ENCODE measurements around the gene LCE5A.

DNA sequence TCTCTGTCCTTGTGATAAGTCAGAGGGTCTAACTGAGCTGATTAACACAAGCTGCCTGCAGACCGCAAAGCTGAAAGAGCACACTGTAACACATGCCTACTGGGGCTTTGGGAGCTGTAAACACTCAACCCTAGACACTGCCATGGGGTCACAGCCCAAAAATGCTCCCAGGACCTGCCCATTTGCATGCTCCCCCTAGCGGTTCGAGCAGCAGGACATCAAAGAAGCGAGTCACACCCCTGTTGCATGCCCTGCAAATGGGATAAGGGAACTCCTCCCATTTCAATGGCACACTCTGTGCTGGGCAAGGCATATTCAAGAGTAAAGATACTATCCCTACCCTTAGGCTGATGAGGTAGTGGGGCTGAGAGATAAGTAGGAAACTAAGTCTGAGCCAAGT, 33.2 kb downstream of the LCE5A start:
- TF ChIP-seq, protein P1, sequence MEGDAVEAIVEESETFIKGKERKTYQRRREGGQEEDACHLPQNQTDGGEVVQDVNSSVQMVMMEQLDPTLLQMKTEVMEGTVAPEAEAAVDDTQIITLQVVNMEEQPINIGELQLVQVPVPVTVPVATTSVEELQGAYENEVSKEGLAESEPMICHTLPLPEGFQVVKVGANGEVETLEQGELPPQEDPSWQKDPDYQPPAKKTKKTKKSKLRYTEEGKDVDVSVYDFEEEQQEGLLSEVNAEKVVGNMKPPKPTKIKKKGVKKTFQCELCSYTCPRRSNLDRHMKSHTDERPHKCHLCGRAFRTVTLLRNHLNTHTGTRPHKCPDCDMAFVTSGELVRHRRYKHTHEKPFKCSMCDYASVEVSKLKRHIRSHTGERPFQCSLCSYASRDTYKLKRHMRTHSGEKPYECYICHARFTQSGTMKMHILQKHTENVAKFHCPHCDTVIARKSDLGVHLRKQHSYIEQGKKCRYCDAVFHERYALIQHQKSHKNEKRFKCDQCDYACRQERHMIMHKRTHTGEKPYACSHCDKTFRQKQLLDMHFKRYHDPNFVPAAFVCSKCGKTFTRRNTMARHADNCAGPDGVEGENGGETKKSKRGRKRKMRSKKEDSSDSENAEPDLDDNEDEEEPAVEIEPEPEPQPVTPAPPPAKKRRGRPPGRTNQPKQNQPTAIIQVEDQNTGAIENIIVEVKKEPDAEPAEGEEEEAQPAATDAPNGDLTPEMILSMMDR (IDR thresholded peaks at IDR 0.05; ENCODE audit: low read depth, low read length) = no peak
- no peak for TF ChIP-seq POLR2A (IDR thresholded peaks at IDR 0.05; ENCODE audit: extremely low read depth, insufficient read length)

Measured in NB4 (cell line).